H1 (cell line): ENCODE measurements around the gene ECI1. TPM values are rescaled to one million over a fixed set of nuclear protein-coding genes. Genes with fewer than 3 reads are reported as not detected.

Source experiments
- CEBPB ChIP-seq: IDR thresholded peaks from 2 replicates; pipeline ENCODE4 v1.6.1; 2012; ENCODE audit warnings: low read depth, low read length
- CHD2 ChIP-seq: IDR thresholded peaks from 2 replicates; pipeline ENCODE4 v1.6.1; 2012; ENCODE audit warnings: low read length, improper control_type of control experiment
- CHD7 ChIP-seq: fragments of 300-600 bp; sonication (generic); IDR thresholded peaks from 2 replicates; pipeline ENCODE4 v1.7.1; 2012; ENCODE audit warnings: low read length, moderate library complexity, mild to moderate bottlenecking, inconsistent platforms; ENCODE audit not compliant: insufficient replicate concordance
- CREB1 ChIP-seq: IDR thresholded peaks from 2 replicates; pipeline ENCODE4 v1.6.1; 2012; ENCODE audit warnings: inconsistent platforms
- JUN ChIP-seq: IDR thresholded peaks from 2 replicates; pipeline ENCODE4 v1.6.1; 2011; ENCODE audit warnings: low read depth, mild to moderate bottlenecking, improper control_type of control experiment, low read length
- JUND ChIP-seq: IDR thresholded peaks from 2 replicates; pipeline ENCODE4 v1.6.1; 2011; ENCODE audit warnings: mild to moderate bottlenecking, improper control_type of control experiment, low read length
- RFX5 ChIP-seq: IDR thresholded peaks from 2 replicates; pipeline ENCODE4 v1.6.1; 2011; ENCODE audit warnings: low read depth, low read length, improper control_type of control experiment, borderline replicate concordance
- SIN3A ChIP-seq, 2 experiments: IDR thresholded peaks in 1 of 2; conservative IDR thresholded peaks in 1 of 2; 2 replicates each; pipeline ENCODE4 v1.6.1; 2011 to 2012; ENCODE audit warnings: low read length in 2 of 2, improper control_type of control experiment in 1 of 2, low read depth in 1 of 2, mild to moderate bottlenecking in 1 of 2
- SIX5 ChIP-seq: IDR thresholded peaks from 2 replicates; pipeline ENCODE4 v1.6.1; 2011; ENCODE audit warnings: mild to moderate bottlenecking, low read depth, low read length
- SP1 ChIP-seq: IDR thresholded peaks from 2 replicates; pipeline ENCODE4 v1.6.1; 2011; ENCODE audit warnings: low read depth, low read length
- TBP ChIP-seq: IDR thresholded peaks from 2 replicates; pipeline ENCODE4 v1.6.1; 2011; ENCODE audit warnings: low read depth, low read length, improper control_type of control experiment
- ZNF274 ChIP-seq: IDR thresholded peaks from 2 replicates; pipeline ENCODE4 v1.7.0; 2012; ENCODE audit warnings: low read length, borderline replicate concordance; ENCODE audit errors: extremely low read depth
- polyA plus RNA-seq, 7 experiments: library from polyadenylated mRNA; depleted of rRNA in 3 of 7; stranded (reverse) in 5 of 7; unstranded in 2 of 7; fragments of >200 nt in 5 of 7; fragments of 200-250 nt in 2 of 7; gene quantifications; 1 replicate in 5 of 7; 2 replicates in 1 of 7; 4 replicates in 1 of 7; pipeline versions ENCODE4 v1.2.1 to v1.2.3, GENCODE V29; 2011 to 2013; ENCODE audit warnings: missing spikeins in 2 of 7, mixed read lengths in 2 of 7
- total RNA-seq: library from RNA; stranded (reverse); fragmentation: NEBNext Ultra II Directional; extraction: Animal tissue kit (Norgen Biotek cat#: 25700); gene quantifications from 2 replicates; pipeline ENCODE4 v1.2.1, GENCODE V29; 2021

ECI1 gene
- total and polyA plus RNA-seq, 2 of the 8 experiments (the other 6 are each of a cell fraction or from before 2014, with no cell fraction given), result 79.5 to 151 TPM

DNA sequence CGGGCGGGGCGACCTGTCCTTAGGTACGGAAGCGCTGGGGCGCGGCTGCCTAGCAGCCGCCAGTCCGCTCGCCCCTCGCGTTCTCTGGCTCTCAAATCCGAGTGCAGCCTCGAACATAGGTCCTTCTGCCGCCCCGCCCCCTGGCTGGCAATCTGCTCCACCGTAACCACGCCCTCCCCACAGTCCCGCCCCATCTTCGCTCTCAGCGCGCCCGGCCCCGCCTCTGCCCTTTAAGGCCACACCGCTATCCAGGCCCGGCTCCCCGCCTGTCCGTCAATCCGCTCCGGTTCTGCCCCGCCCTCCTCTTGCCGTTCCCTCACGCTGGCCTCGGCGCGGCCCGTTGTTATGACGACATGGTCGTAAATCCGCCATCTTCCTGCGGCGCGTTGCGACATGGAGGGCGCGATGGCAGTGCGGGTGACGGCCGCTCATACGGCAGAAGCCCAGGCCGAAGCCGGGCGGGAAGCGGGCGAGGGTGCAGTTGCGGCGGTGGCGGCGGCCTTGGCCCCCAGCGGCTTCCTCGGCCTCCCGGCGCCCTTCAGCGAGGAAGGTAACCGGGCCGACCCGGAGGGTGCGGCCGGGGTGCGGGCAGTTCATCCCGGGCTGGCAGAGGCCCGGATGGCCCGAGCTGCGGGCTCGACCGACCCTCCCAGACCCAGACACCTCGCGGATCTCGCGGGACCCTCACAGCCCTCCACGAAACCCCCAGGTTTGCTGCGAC, 28.0 kb downstream of the ECI1 start, which contains the start of gene E4F1 (continued):
- TF ChIP-seq CHD7 (no peak), CREB1 (peak; percentile 97), SIX5 (no peak), CEBPB (peak; percentile 92), JUN (no peak), ZNF274 (no peak), SP1 (0 out of 2 replicates have a peak, but pooled peaks have one; percentile 5), TBP (peak; percentile 89), SIN3A (conservative IDR thresholded peaks at IDR 0.05 in 1 of 2, IDR thresholded peaks at IDR 0.05 in 1 of 2; ENCODE audit: low read depth in 1 of 2, low read length in 2 of 2) (peak; percentile 77 to 88; a peak in 1 of 4 replicates), RFX5 (no peak), JUND (no peak), CHD2 (peak; percentile 85)
